Liver (tissue), 9 donors: ENCODE data around the gene RGS21. TPM values are rescaled to one million over a fixed set of nuclear protein-coding genes. Genes with fewer than 3 reads are reported as not detected.

Experiments
- DNase-seq: peaks from one replicate; pipeline ENCODE4 v3.0.0-alpha.2; 2017; ENCODE audit warnings: low spot score
- H3K27ac ChIP-seq, 2 donors: one replicate each; pipeline ENCODE4 v1.7.0; 2013; ENCODE audit warnings: inconsistent platforms in 2 of 2, low read length in 2 of 2, control low read depth in 1 of 2, low read depth in 1 of 2, mild to moderate bottlenecking in 1 of 2
- H3K27me3 ChIP-seq, 4 donors: one replicate each; pipeline versions ENCODE4 v1.6.1 to v1.7.0; 2013; ENCODE audit warnings: low read length in 3 of 4, inconsistent platforms in 1 of 4, mild to moderate bottlenecking in 1 of 4, moderate library complexity in 1 of 4; ENCODE audit not compliant: control insufficient read depth in 4 of 4, insufficient read depth in 4 of 4
- H3K36me3 ChIP-seq, 4 donors: one replicate each; pipeline versions ENCODE4 v1.6.1 to v1.7.0; 2013; ENCODE audit warnings: low read length in 3 of 4, mild to moderate bottlenecking in 3 of 4, low read depth in 1 of 4, moderate library complexity in 1 of 4; ENCODE audit not compliant: control insufficient read depth in 4 of 4, insufficient read depth in 3 of 4
- H3K4me1 ChIP-seq, 4 donors: one replicate each; pipeline versions ENCODE4 v1.6.1 to v1.7.0; 2013; ENCODE audit warnings: low read length in 3 of 4, mild to moderate bottlenecking in 3 of 4, moderate library complexity in 1 of 4; ENCODE audit not compliant: control insufficient read depth in 4 of 4, insufficient read depth in 4 of 4
- H3K4me3 ChIP-seq, 3 donors: one replicate each; pipeline versions ENCODE4 v1.6.1 to v1.7.0; 2013; ENCODE audit warnings: low read length in 3 of 3, control low read depth in 1 of 3, low read depth in 1 of 3, mild to moderate bottlenecking in 1 of 3
- H3K9ac ChIP-seq, 2 donors: one replicate each; pipeline ENCODE4 v1.7.0; 2013; ENCODE audit warnings: low read length in 2 of 2, mild to moderate bottlenecking in 2 of 2, moderate library complexity in 2 of 2, control low read depth in 1 of 2, low read depth in 1 of 2
- H3K9me3 ChIP-seq, 4 donors: one replicate each; pipeline versions ENCODE4 v1.6.1 to v1.7.0; 2013; ENCODE audit warnings: low read length in 3 of 4; ENCODE audit not compliant: control insufficient read depth in 4 of 4
- ATF3 ChIP-seq: IDR thresholded peaks from 2 replicates; pipeline ENCODE4 v1.6.1; 2016; ENCODE audit warnings: antibody characterized with exemption
- EGR1 ChIP-seq, 2 donors: IDR thresholded peaks; 2 replicates each; pipeline ENCODE4 v1.6.1; 2016 to 2018; ENCODE audit warnings: antibody characterized with exemption in 2 of 2, low read depth in 2 of 2
- FOXA2 ChIP-seq: IDR thresholded peaks from 2 replicates; pipeline ENCODE4 v1.6.1; 2016; ENCODE audit warnings: antibody characterized with exemption
- HNF4G ChIP-seq: IDR thresholded peaks from 2 replicates; pipeline ENCODE4 v1.6.1; 2016; ENCODE audit warnings: antibody characterized with exemption
- MAX ChIP-seq: IDR thresholded peaks from 2 replicates; pipeline ENCODE4 v1.6.1; 2016; ENCODE audit warnings: antibody characterized with exemption
- NR2F2 ChIP-seq: IDR thresholded peaks from 2 replicates; pipeline ENCODE4 v1.6.1; 2016; ENCODE audit warnings: antibody characterized with exemption
- RAD21 ChIP-seq, 2 donors: IDR thresholded peaks; 2 replicates each; pipeline ENCODE4 v1.6.1; 2016; ENCODE audit warnings: antibody characterized with exemption in 2 of 2, mild to moderate bottlenecking in 2 of 2
- REST ChIP-seq: IDR thresholded peaks from 2 replicates; pipeline ENCODE4 v1.6.1; 2016; ENCODE audit warnings: antibody characterized with exemption, mild to moderate bottlenecking
- RXRA ChIP-seq, 2 donors: IDR thresholded peaks; 2 replicates each; pipeline ENCODE4 v1.6.1; 2017 to 2018; ENCODE audit warnings: antibody characterized with exemption in 2 of 2, mild to moderate bottlenecking in 1 of 2
- TAF1 ChIP-seq: conservative IDR thresholded peaks from 2 replicates; pipeline ENCODE4 v1.6.1; 2016; ENCODE audit warnings: antibody characterized with exemption, mild to moderate bottlenecking
- YY1 ChIP-seq: IDR thresholded peaks from 2 replicates; pipeline ENCODE4 v1.6.1; 2016; ENCODE audit warnings: antibody characterized with exemption, mild to moderate bottlenecking
- ZBTB33 ChIP-seq: IDR thresholded peaks from 2 replicates; pipeline ENCODE4 v1.6.1; 2016; ENCODE audit warnings: antibody characterized with exemption
- WGBS: extraction: QIAGEN DNeasy Blood & Tissue Kit; methylation state at CpG from one replicate; pipeline ENCODE4 v1.1.7; 2013; 5-methylcytosine and 5-hydroxymethylcytosine counted together
- polyA plus RNA-seq, 2 donors: library from polyadenylated mRNA; stranded (reverse) in 1 of 2; unstranded in 1 of 2; fragments of 200-250 nt in 1 of 2; fragments of >200 nt in 1 of 2; fragmentation: Nextera tagmentation in 1 of 2; extraction: Ambion mirVana in 1 of 2; gene quantifications; one replicate each; pipeline versions ENCODE4 v1.2.1 to v1.2.3, GENCODE V29; 2013 to 2015
- total RNA-seq, 2 donors: library from RNA; depleted of rRNA; stranded (reverse); fragments of >200 nt; gene quantifications; one replicate each; pipeline ENCODE4 v1.2.3, GENCODE V29; 2014
- donor health status: healthy.
- donor health status: healthy.
- donor health status: healthy.
- donor health status: healthy.
- donor health status: healthy.

RGS21 gene
- total and polyA plus RNA-seq, 4 donors = not detected

- H3K4me3 ChIP-seq = no peak overlapping the region
- H3K27me3 ChIP-seq = no peaks in the 10 kb centered on the region
- H3K27ac ChIP-seq = no peak overlapping the region
- no peak for DNase-seq
- no peaks in the 10 kb centered on the region for H3K36me3 ChIP-seq
- H3K4me1 ChIP-seq = no peaks in the 10 kb centered on the region
- H3K9me3 ChIP-seq = no peaks in the 10 kb centered on the region
- WGBS = 86% methylated on average over 1 of the region's 1 CpG
- TF ChIP-seq FOXA2 = no peak
- no peak for TF ChIP-seq ATF3
- no peak for TF ChIP-seq RAD21 (IDR thresholded peaks at IDR 0.05)
- TF ChIP-seq TAF1 = no peak
- no peak overlapping the region for H3K9ac ChIP-seq
Observed at GRCh38 chr1:192358822-192359221, 42.0 kb downstream of the RGS21 start.

DNA sequence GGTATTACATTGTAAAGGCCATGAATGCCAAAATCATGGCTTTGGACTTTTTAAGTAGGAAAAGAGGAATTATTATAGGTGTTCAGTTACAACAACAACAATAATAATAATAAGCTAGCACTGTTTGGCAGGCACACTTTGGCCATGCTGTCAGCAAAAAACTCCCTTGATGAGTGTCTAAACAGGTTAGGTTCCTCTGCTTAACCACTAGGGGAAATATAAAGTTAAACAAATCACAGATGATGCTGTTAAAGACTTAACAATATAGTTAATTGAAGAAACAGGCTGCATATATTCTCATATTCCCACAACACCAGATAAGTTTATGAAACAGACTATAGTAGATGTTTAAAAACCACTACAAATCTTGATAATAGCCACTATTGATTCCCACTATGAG, 46.4 kb downstream of the RGS21 start:
- Histone ChIP-seq H3K27me3 (peaks cover 0 to 3% (median 0%) of the 10 kb centered on the region in 4 donors), H3K9ac (no peak overlapping the region), H3K4me1 (no peaks in the 10 kb centered on the region), H3K27ac (no peak overlapping the region), H3K9me3 (no peaks in the 10 kb centered on the region), H3K4me3 (no peak overlapping the region), H3K36me3 (no peaks in the 10 kb centered on the region)
- TF ChIP-seq ATF3 (no peak), ZBTB33 (no peak), EGR1 (IDR thresholded peaks at IDR 0.05; ENCODE audit: low read depth in 2 of 2) (no peak), RAD21 (IDR thresholded peaks at IDR 0.05) (no peak), RXRA (IDR thresholded peaks at IDR 0.05) (no peak), YY1 (no peak)
- no peak for DNase-seq

DNA sequence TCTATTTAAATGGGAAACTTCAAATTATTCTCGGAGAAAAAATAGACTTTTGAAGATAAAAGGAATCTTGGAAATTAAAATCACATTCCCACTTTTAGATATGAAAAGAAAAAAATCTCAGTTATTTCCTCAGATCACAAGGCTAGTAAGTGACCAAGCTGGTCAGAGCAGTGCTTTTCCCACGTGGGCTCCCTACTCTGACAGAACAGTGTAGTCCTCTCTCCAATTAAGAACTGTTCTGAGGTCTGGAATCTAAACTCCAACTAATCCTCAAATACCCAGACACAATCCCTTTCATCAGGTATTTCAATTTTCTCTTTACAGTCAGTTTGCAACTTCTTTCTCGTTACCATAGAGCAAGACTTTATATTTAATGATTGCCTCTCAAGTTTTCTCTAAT, 50.6 kb downstream of the RGS21 start:
- WGBS = 54% methylated on average over 3 of the region's 3 CpGs
- no peak overlapping the region for H3K9ac ChIP-seq
- H3K4me1 ChIP-seq = no peaks in the 10 kb centered on the region
- no peaks in the 10 kb centered on the region for H3K36me3 ChIP-seq
- no peak overlapping the region for H3K27ac ChIP-seq
- no peak for DNase-seq
- H3K4me3 ChIP-seq = no peak overlapping the region
- H3K9me3 ChIP-seq = no peaks in the 10 kb centered on the region
- TF ChIP-seq RAD21 (IDR thresholded peaks at IDR 0.05) (no peak), ZBTB33 (no peak), ATF3 (no peak), MAX (no peak), HNF4G (no peak), NR2F2 (no peak), YY1 (no peak), REST (no peak), TAF1 (no peak)
- peaks cover 0 to 3% (median 0%) of the 10 kb centered on the region in 4 donors for H3K27me3 ChIP-seq
